ENCODE results near the gene MAPK7.

MAPK7 gene

DNA sequence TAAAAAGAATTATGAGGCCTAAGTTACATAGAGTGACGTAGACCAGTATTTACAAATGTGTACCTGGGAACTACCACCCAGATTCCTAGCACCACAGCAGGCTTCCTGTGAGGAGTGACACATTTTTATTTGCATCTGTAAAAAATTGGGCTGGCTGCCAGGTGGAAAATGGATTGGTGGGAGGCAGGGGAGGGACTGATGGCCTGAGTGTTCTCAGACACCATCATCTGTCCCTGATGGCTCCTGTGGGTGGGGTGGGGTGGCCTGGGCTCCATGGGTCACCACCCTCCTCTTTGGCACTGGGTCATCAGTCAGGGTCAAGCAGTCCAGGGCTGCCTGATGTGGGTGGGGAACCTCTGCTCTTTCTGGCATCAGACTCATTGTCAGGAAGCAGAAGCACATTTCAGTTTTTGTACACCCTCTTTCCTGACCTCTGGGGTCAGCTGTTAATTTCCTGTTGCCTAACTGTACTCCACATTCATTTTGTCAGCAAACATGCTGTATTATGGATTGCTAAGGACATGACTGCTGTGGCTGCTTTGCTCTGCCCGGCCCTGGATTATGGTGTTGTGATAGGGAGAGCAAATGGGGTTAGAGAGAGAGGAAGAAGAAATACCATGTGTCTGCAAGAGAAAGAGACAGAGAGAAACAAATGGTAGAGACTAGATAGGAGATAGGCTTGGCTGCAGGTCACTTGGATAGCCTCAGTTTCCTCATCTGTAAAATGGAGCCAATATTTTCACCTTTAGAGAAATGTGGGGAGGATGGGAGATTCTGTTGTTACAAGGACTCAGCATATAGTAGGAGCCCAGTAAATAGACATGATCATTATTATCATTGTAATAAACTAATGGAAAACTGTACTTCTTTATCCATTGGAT is 20.2 kb downstream of the MAPK7 start:
- H3F3A ChIP-seq (ENCODE audit: insufficient read depth), result no peaks in the 10 kb centered on the region

GRCh38 chr17:19399750-19400450 is 21.6 kb downstream of the MAPK7 start:
- H4K20me1 ChIP-seq (ENCODE audit: low read depth, low read length), result no peaks in the 10 kb centered on the region
- no peak overlapping the region for H2AFZ ChIP-seq (ENCODE audit: low read depth, low read length, severe bottlenecking)
- no peak overlapping the region for H3K27ac ChIP-seq (ENCODE audit: low read depth, low read length)
- no peaks in the 10 kb centered on the region for H3K79me2 ChIP-seq (ENCODE audit: insufficient read depth, low read length)
- H3K4me3 ChIP-seq (ENCODE audit: insufficient read depth, low read length, poor library complexity, severe bottlenecking), result no peak overlapping the region
- H3K27me3 ChIP-seq (ENCODE audit: low read length), result no peaks in the 10 kb centered on the region
- H3K9me2 ChIP-seq (replicated peaks; ENCODE audit: insufficient read depth, low read length), result no peaks in the 10 kb centered on the region
- H3K9me3 ChIP-seq (ENCODE audit: insufficient read depth, low read length), result no peaks in the 10 kb centered on the region
- TF ChIP-seq EZH2phosphoT487 (conservative IDR thresholded peaks at IDR 0.05; ENCODE audit: low read length), result no peak
- TF ChIP-seq, protein P1, sequence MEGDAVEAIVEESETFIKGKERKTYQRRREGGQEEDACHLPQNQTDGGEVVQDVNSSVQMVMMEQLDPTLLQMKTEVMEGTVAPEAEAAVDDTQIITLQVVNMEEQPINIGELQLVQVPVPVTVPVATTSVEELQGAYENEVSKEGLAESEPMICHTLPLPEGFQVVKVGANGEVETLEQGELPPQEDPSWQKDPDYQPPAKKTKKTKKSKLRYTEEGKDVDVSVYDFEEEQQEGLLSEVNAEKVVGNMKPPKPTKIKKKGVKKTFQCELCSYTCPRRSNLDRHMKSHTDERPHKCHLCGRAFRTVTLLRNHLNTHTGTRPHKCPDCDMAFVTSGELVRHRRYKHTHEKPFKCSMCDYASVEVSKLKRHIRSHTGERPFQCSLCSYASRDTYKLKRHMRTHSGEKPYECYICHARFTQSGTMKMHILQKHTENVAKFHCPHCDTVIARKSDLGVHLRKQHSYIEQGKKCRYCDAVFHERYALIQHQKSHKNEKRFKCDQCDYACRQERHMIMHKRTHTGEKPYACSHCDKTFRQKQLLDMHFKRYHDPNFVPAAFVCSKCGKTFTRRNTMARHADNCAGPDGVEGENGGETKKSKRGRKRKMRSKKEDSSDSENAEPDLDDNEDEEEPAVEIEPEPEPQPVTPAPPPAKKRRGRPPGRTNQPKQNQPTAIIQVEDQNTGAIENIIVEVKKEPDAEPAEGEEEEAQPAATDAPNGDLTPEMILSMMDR (IDR thresholded peaks at IDR 0.05; ENCODE audit: insufficient read depth, low read length, poor library complexity, severe bottlenecking), result no peak
- no peaks in the 10 kb centered on the region for H3K36me3 ChIP-seq (ENCODE audit: low read length)
- H3F3A ChIP-seq (ENCODE audit: insufficient read depth), result no peaks in the 10 kb centered on the region
- H3K9ac ChIP-seq (ENCODE audit: low read length), result no peak overlapping the region
- H3K4me2 ChIP-seq (ENCODE audit: low read depth, low read length, poor library complexity, severe bottlenecking), result no peak overlapping the region

More for the DNA sequence above, 20.2 kb downstream of the MAPK7 start:
- no peak overlapping the region for H3K4me2 ChIP-seq (ENCODE audit: low read depth, low read length, poor library complexity, severe bottlenecking)
- no peak overlapping the region for H3K27ac ChIP-seq (ENCODE audit: low read depth, low read length)
- no peaks in the 10 kb centered on the region for H3K27me3 ChIP-seq (ENCODE audit: low read length)
- no peak overlapping the region for H3K4me3 ChIP-seq (ENCODE audit: insufficient read depth, low read length, poor library complexity, severe bottlenecking)
- no peaks in the 10 kb centered on the region for H4K20me1 ChIP-seq (ENCODE audit: low read depth, low read length)
- H3K36me3 ChIP-seq (ENCODE audit: low read length), result no peaks in the 10 kb centered on the region
- no peaks in the 10 kb centered on the region for H3K9me3 ChIP-seq (ENCODE audit: insufficient read depth, low read length)
- H3K79me2 ChIP-seq (ENCODE audit: insufficient read depth, low read length), result no peaks in the 10 kb centered on the region
- H3K9me2 ChIP-seq (replicated peaks; ENCODE audit: insufficient read depth, low read length), result no peaks in the 10 kb centered on the region
- no peak overlapping the region for H3K9ac ChIP-seq (ENCODE audit: low read length)
- TF ChIP-seq, protein P1 (IDR thresholded peaks at IDR 0.05; ENCODE audit: insufficient read depth, low read length, poor library complexity, severe bottlenecking), result no peak
- TF ChIP-seq EZH2phosphoT487 (conservative IDR thresholded peaks at IDR 0.05; ENCODE audit: low read length), result no peak
- H2AFZ ChIP-seq (ENCODE audit: low read depth, low read length, severe bottlenecking), result no peak overlapping the region

GRCh38 chr17:19401321-19402010 is 23.2 kb downstream of the MAPK7 start:
- Histone ChIP-seq H4K20me1 (ENCODE audit: low read depth, low read length) (no peaks in the 10 kb centered on the region), H3K9ac (ENCODE audit: low read length) (no peak overlapping the region), H3K4me2 (ENCODE audit: low read depth, low read length, poor library complexity, severe bottlenecking) (no peak overlapping the region), H2AFZ (ENCODE audit: low read depth, low read length, severe bottlenecking) (no peak overlapping the region), H3K4me3 (ENCODE audit: insufficient read depth, low read length, poor library complexity, severe bottlenecking) (no peak overlapping the region), H3K36me3 (ENCODE audit: low read length) (no peaks in the 10 kb centered on the region), H3K9me2 (replicated peaks; ENCODE audit: insufficient read depth, low read length) (no peaks in the 10 kb centered on the region), H3K27me3 (ENCODE audit: low read length) (no peaks in the 10 kb centered on the region), H3F3A (ENCODE audit: insufficient read depth) (no peaks in the 10 kb centered on the region), H3K9me3 (ENCODE audit: insufficient read depth, low read length) (no peaks in the 10 kb centered on the region), H3K79me2 (ENCODE audit: insufficient read depth, low read length) (no peaks in the 10 kb centered on the region), H3K27ac (ENCODE audit: low read depth, low read length) (no peak overlapping the region)
- TF ChIP-seq, protein P1 (IDR thresholded peaks at IDR 0.05; ENCODE audit: insufficient read depth, low read length, poor library complexity, severe bottlenecking), result no peak
- no peak for TF ChIP-seq EZH2phosphoT487 (conservative IDR thresholded peaks at IDR 0.05; ENCODE audit: low read length)

All from SU-DHL-6 (cell line).